ENCODE measurements around the gene SFT2D1. TPM values are rescaled to one million over a fixed set of nuclear protein-coding genes. Genes with fewer than 3 reads are reported as not detected.

The SFT2D1 gene
- total RNA-seq, 1 donor from 2014 or later: 77.7 TPM

- TF ChIP-seq, protein P1, sequence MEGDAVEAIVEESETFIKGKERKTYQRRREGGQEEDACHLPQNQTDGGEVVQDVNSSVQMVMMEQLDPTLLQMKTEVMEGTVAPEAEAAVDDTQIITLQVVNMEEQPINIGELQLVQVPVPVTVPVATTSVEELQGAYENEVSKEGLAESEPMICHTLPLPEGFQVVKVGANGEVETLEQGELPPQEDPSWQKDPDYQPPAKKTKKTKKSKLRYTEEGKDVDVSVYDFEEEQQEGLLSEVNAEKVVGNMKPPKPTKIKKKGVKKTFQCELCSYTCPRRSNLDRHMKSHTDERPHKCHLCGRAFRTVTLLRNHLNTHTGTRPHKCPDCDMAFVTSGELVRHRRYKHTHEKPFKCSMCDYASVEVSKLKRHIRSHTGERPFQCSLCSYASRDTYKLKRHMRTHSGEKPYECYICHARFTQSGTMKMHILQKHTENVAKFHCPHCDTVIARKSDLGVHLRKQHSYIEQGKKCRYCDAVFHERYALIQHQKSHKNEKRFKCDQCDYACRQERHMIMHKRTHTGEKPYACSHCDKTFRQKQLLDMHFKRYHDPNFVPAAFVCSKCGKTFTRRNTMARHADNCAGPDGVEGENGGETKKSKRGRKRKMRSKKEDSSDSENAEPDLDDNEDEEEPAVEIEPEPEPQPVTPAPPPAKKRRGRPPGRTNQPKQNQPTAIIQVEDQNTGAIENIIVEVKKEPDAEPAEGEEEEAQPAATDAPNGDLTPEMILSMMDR (IDR thresholded peaks at IDR 0.05): no peak
- Histone ChIP-seq H3K27ac (no peak overlapping the region), H3K4me3 (peak overlapping the region; percentile 51 to 63), H3K9me3 (no peaks in the 10 kb centered on the region), H3K36me3 (no peaks in the 10 kb centered on the region), H3K4me1 (peaks cover 8 to 10% of the 10 kb centered on the region in 2 donors), H3K27me3 (peaks cover 8% of the 10 kb centered on the region)
- DNase-seq (ENCODE audit: low spot score in 2 of 2): no peak
- intact Hi-C loops (cut with DNase I): no loop called here
Measured at GRCh38 chr6:166307082-166308032, 35.0 kb downstream of the SFT2D1 start.

GRCh38 chr6:166306378-166307081, 35.8 kb downstream of the SFT2D1 start:
- Histone ChIP-seq H3K4me3 (peak overlapping the region; percentile 51 to 63), H3K9me3 (no peaks in the 10 kb centered on the region), H3K27ac (no peak overlapping the region), H3K27me3 (peaks cover 8% of the 10 kb centered on the region), H3K4me1 (peaks cover 8 to 10% of the 10 kb centered on the region in 2 donors), H3K36me3 (no peaks in the 10 kb centered on the region)
- TF ChIP-seq, protein P1 (IDR thresholded peaks at IDR 0.05): no peak
- DNase-seq (ENCODE audit: low spot score in 2 of 2): no peak
- intact Hi-C loops (cut with DNase I): no loop called here

GRCh38 chr6:166305562-166306117, 36.7 kb downstream of the SFT2D1 start:
- Histone ChIP-seq H3K27ac (no peak overlapping the region), H3K9me3 (no peaks in the 10 kb centered on the region), H3K36me3 (no peaks in the 10 kb centered on the region), H3K4me3 (no peak overlapping the region), H3K4me1 (peaks cover 8 to 10% of the 10 kb centered on the region in 2 donors), H3K27me3 (peaks cover 8% of the 10 kb centered on the region)
- no peak for DNase-seq (ENCODE audit: low spot score in 2 of 2)
- intact Hi-C loops (cut with DNase I): no loop called here
- TF ChIP-seq, protein P1 (IDR thresholded peaks at IDR 0.05): no peak

GRCh38 chr6:166304106-166304505, 38.2 kb downstream of the SFT2D1 start:
- Histone ChIP-seq H3K27me3 (peaks cover 8% of the 10 kb centered on the region), H3K27ac (no peak overlapping the region), H3K36me3 (no peaks in the 10 kb centered on the region), H3K4me3 (no peak overlapping the region), H3K4me1 (peaks cover 8 to 10% of the 10 kb centered on the region in 2 donors), H3K9me3 (no peaks in the 10 kb centered on the region)
- TF ChIP-seq, protein P1 (IDR thresholded peaks at IDR 0.05): no peak
- intact Hi-C loops (cut with DNase I): no loop called here
- no peak for DNase-seq (ENCODE audit: low spot score in 2 of 2)

DNA sequence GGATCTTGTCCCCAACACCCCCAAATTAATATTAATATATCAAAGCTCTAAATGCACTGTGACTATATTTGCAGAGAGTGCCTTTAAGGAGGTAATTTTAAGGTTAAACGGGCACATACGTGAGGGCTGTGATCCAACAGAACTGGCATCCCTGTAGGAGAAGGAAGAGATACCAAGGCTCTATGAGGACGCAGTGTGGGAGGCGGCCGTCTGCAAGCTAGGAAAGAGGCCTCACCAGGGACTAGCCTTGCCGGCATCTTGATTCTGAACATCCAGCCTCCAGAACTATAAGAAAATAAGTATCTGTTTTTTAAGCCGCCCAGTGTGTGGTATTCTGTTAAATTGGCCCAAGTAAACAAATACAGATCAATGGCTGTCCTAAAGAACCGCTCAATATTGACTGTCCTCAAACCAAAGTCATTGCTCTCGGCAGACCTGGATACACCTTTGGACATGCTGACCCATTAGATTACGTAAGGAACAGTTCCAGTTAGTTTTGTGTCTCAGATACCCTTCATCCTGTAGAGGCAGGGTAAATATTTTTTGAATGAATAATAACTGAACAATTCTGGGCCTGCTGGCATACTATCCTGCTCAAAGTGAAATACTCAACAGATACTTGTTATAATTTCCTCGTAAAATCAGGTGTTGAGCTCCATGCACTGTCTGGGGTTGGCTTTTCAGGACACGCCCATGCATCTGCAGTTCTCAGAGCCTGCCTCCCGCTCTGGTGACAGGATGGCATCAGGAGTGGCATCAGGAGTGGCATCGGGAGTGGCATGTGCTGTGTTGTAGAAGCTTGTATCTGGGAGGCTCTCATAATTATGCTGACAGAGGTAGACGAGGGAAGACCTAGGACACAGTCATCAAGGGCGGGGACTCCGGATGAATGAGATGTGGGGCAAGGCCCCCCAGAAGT, 40.5 kb downstream of the SFT2D1 start:
- no peak overlapping the region for H3K4me3 ChIP-seq
- TF ChIP-seq, protein P1 (IDR thresholded peaks at IDR 0.05): no peak
- H3K27ac ChIP-seq: no peak overlapping the region
- peaks cover 0 to 2% of the 10 kb centered on the region in 2 donors for H3K4me1 ChIP-seq
- no peaks in the 10 kb centered on the region for H3K9me3 ChIP-seq
- intact Hi-C loops (cut with DNase I): no loop called here
- DNase-seq (ENCODE audit: low spot score in 2 of 2): no peak
- H3K36me3 ChIP-seq: no peaks in the 10 kb centered on the region
- peaks cover 5% of the 10 kb centered on the region for H3K27me3 ChIP-seq

Data from ascending aorta (tissue), 2 donors.